SKM-1 (cell line): Measurements from ENCODE around the gene TBCK.

Experiments
- DNase-seq: peaks from one replicate; lab custom pipeline; 2025; ENCODE audit not compliant: unreplicated experiment; lab: John Stamatoyannopoulos, UW

Gene TBCK

GRCh38 chr4:105994841-105995501 is 321.0 kb downstream of the TBCK start:
- no peak for DNase-seq

GRCh38 chr4:105994061-105994460 is 321.9 kb downstream of the TBCK start:
- no peak for DNase-seq

GRCh38 chr4:105992641-105993305 is 323.2 kb downstream of the TBCK start:
- no peak for DNase-seq

GRCh38 chr4:105991726-105992125 is 324.3 kb downstream of the TBCK start:
- DNase-seq, result no peak
